Activated naive CD4-positive, alpha-beta T cell treated with anti-CD3 and anti-CD28 coated beads for 36 hours (primary cell): ENCODE data around the gene ABCC6. TPM values are rescaled to one million over a fixed set of nuclear protein-coding genes. Genes with fewer than 3 reads are reported as not detected.
"Not testable (repeated sequence)": the region's sequence is repeated elsewhere in the genome, so short reads cannot be mapped to it uniquely, and the experiment has no call there.

Source experiments
- CTCF ChIA-PET: fragments of 350-600 bp; sonication (Branson Sonifier 250); formaldehyde crosslinking; loops from one replicate; lab custom pipeline; 2021; ENCODE audit warnings: antibody characterized with exemption; lab: Charles Lee
- DNase-seq: peaks from one replicate; pipeline ENCODE4 v3.0.0-alpha.2; 2020
- H3K27ac Mint-ChIP-seq: one replicate; pipeline ENCODE4 v1.8.0; 2021; ENCODE audit warnings: mild to moderate bottlenecking, mixed read lengths
- H3K27me3 Mint-ChIP-seq: one replicate; pipeline ENCODE4 v1.8.0; 2021; ENCODE audit warnings: low read depth, mixed read lengths
- H3K36me3 Mint-ChIP-seq: one replicate; pipeline ENCODE4 v1.8.0; 2021; ENCODE audit warnings: low read depth, mixed read lengths
- H3K4me1 Mint-ChIP-seq: one replicate; pipeline ENCODE4 v1.8.0; 2021; ENCODE audit warnings: low read depth, mixed read lengths
- H3K4me3 Mint-ChIP-seq: one replicate; pipeline ENCODE4 v1.8.0; 2021; ENCODE audit warnings: mild to moderate bottlenecking, moderate library complexity, mixed read lengths
- H3K9me3 Mint-ChIP-seq: one replicate; pipeline ENCODE4 v1.8.0; 2021; ENCODE audit warnings: mixed read lengths
- intact Hi-C: fragments of 100-400 bp; cut with micrococcal nuclease; formaldehyde crosslinking; loops from one replicate; pipeline ENCODE4 v1.15.1; 2023
- total RNA-seq, 2 experiments: library from RNA; stranded (reverse); gene quantifications; one replicate each; pipeline ENCODE4 v1.2.3, GENCODE V29; 2021

The ABCC6 gene
- total RNA-seq, 2 experiments from 2014 or later, result not detected

DNA sequence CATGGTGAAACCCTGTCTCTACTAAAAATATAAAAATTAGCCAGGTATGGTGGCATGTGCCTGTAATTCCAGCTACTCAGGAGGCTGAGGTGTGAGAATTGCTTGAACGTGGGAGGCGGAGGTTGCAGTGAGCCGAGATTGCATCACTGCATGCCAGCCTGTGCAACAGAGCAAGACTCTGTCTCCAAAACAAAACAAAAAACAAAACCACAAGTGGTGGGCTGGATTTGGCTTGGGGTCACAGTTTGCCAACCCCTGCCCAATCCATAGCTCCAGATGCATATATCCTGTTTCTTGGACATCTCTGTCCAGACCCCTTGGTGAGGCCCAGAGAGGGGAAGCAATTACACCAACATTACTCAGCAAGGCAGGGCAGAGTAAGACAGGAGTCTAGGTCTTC lies 41.5 kb downstream of the ABCC6 start:
- H3K9me3 Mint-ChIP-seq, H3K4me1 Mint-ChIP-seq, H3K4me3 Mint-ChIP-seq, H3K27ac Mint-ChIP-seq, DNase-seq, intact Hi-C loops, H3K36me3 Mint-ChIP-seq, H3K27me3 Mint-ChIP-seq: not testable (repeated sequence)
- CTCF ChIA-PET, result interaction anchor here (0.6 kb wide), 1 partner anchor 37 kb away, joined by 3 read pairs; no protein-coding TSS in a partner anchor

GRCh38 chr16:16178455-16179162 lies 44.7 kb downstream of the ABCC6 start:
- DNase-seq, result no peak
- H3K4me1 Mint-ChIP-seq, result no peaks in the 10 kb centered on the region
- CTCF ChIA-PET, result no interaction called here
- H3K27me3 Mint-ChIP-seq, result no peaks in the 10 kb centered on the region
- H3K27ac Mint-ChIP-seq, result no peak overlapping the region
- no peak overlapping the region for H3K4me3 Mint-ChIP-seq
- intact Hi-C loops, result no loop called here
- peaks cover 6% of the 10 kb centered on the region for H3K9me3 Mint-ChIP-seq
- no peaks in the 10 kb centered on the region for H3K36me3 Mint-ChIP-seq

DNA sequence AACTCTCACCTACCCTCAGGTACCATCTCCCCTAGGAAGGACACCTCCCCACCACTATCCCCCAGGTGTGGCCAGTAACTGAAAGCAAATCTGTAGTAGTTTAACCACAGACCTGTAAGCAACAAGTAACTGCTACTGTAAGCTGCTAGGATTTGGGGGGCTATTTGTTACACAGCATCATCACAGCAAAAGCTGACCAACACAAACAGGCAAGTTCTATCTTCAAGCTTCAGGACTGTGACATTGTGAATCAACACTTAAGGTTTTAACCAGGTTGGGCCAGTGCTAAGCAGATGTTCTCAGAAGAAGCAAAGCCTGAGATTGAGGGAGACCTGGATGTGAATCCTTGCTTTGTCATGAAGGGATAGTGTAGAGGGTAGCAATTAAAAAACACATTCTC lies 47.0 kb downstream of the ABCC6 start:
- Mint-ChIP-seq H3K4me1 (no peaks in the 10 kb centered on the region), H3K4me3 (no peak overlapping the region), H3K27ac (no peak overlapping the region), H3K9me3 (peaks cover 6% of the 10 kb centered on the region), H3K36me3 (no peaks in the 10 kb centered on the region), H3K27me3 (no peaks in the 10 kb centered on the region)
- intact Hi-C loops, result no loop called here
- CTCF ChIA-PET, result no interaction called here
- DNase-seq, result no peak

GRCh38 chr16:16175296-16175695 lies 48.0 kb downstream of the ABCC6 start:
- intact Hi-C loops, result no loop called here
- no peak overlapping the region for H3K4me3 Mint-ChIP-seq
- H3K27ac Mint-ChIP-seq, result no peak overlapping the region
- DNase-seq, result no peak
- H3K27me3 Mint-ChIP-seq, result no peaks in the 10 kb centered on the region
- H3K4me1 Mint-ChIP-seq, result no peaks in the 10 kb centered on the region
- CTCF ChIA-PET, result no interaction called here
- peaks cover 6% of the 10 kb centered on the region for H3K9me3 Mint-ChIP-seq
- H3K36me3 Mint-ChIP-seq, result no peaks in the 10 kb centered on the region

GRCh38 chr16:16172991-16173390 lies 50.3 kb downstream of the ABCC6 start:
- Mint-ChIP-seq H3K27ac (no peak overlapping the region), H3K4me1 (no peaks in the 10 kb centered on the region), H3K36me3 (no peaks in the 10 kb centered on the region), H3K9me3 (peaks cover 6% of the 10 kb centered on the region), H3K27me3 (no peaks in the 10 kb centered on the region), H3K4me3 (no peak overlapping the region)
- DNase-seq, result no peak
- CTCF ChIA-PET, result no interaction called here
- intact Hi-C loops, result no loop called here

DNA sequence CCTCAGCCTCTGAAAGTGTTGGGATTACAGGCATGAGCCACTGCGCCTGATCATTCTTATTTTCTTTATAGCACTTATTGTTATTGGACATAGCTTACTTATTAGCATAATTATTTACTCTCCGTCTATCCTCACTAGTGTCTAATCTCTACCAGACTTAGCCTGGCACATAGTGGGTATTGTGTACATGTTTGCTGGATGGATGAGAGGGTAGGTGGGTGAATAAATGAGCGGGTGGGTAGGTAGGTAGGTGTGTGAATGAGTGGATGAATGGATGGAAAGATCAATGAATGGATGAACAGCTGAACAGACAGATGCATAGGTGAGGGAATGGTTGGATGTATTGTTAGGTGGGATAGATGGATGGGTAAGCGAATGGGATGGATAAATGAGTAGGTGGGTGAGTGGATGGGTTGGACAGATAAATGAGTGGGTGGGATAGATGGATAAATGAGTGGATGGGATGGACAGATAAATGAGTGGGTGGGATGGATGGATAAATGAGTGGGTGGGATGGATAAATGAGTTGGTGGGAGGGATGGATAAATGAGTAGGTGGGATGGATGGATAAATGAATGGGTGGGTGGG lies 51.9 kb downstream of the ABCC6 start:
- no peaks in the 10 kb centered on the region for H3K27me3 Mint-ChIP-seq
- CTCF ChIA-PET, result no interaction called here
- H3K4me1 Mint-ChIP-seq, result no peaks in the 10 kb centered on the region
- H3K36me3 Mint-ChIP-seq, result no peaks in the 10 kb centered on the region
- H3K4me3 Mint-ChIP-seq, result no peak overlapping the region
- DNase-seq, result no peak
- H3K9me3 Mint-ChIP-seq, result peaks cover 5% of the 10 kb centered on the region
- intact Hi-C loops, result no loop called here
- no peak overlapping the region for H3K27ac Mint-ChIP-seq

GRCh38 chr16:16169615-16170014 lies 53.7 kb downstream of the ABCC6 start:
- Mint-ChIP-seq H3K27me3 (no peaks in the 10 kb centered on the region), H3K4me3 (no peak overlapping the region), H3K27ac (no peak overlapping the region), H3K4me1 (no peaks in the 10 kb centered on the region), H3K9me3 (no peaks in the 10 kb centered on the region), H3K36me3 (no peaks in the 10 kb centered on the region)
- CTCF ChIA-PET, result interaction anchor here (0.6 kb wide), 1 partner anchor 15 kb away, joined by 4 read pairs; no protein-coding TSS in a partner anchor
- intact Hi-C loops, result no loop called here
- no peak for DNase-seq

DNA sequence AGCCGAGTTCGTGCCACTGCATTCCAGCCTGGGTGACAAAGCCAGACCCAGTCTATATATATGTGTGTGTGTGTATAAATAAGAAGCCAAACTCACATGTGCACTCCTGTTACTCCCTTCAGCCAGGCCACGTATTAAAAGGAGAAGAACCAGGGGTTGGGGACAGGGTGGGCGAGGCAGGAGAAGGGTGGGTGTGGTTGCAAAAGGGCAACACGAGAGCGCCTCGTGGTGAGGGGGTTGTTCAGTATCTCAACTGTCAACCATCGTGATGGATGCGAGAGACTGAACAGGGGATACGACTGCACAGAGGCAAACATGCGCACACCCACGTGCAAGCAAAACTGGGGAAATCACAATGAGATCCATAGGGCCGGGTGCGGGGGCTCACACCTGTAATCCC lies 54.9 kb downstream of the ABCC6 start:
- Mint-ChIP-seq H3K36me3 (no peaks in the 10 kb centered on the region), H3K9me3 (no peaks in the 10 kb centered on the region), H3K4me1 (no peaks in the 10 kb centered on the region), H3K4me3 (no peak overlapping the region), H3K27me3 (no peaks in the 10 kb centered on the region), H3K27ac (no peak overlapping the region)
- DNase-seq, result no peak
- intact Hi-C loops, result no loop called here
- CTCF ChIA-PET, result no interaction called here

DNA sequence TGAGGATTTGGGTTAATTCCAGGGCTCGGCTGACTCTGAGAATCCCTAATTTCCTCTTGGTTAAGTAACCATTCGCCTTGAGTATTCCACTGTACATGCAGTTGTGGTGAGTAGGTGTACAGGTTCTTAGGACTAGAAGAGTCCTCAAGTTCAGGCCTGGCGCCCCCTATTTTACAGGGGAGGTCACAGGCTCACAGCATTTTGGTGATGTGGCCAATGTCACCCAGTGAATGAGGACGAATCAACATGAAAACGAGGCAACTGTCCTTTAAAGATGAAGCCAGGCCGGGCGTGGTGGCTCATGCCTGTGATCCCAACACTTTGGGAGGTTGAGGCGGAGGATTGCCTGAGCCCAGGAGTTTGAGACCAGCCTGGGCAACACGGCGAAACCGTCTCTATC lies 55.4 kb downstream of the ABCC6 start:
- no peak for DNase-seq
- Mint-ChIP-seq H3K27me3 (no peaks in the 10 kb centered on the region), H3K36me3 (no peaks in the 10 kb centered on the region), H3K4me3 (no peak overlapping the region), H3K4me1 (no peaks in the 10 kb centered on the region), H3K9me3 (no peaks in the 10 kb centered on the region), H3K27ac (no peak overlapping the region)
- intact Hi-C loops, result no loop called here
- CTCF ChIA-PET, result no interaction called here

DNA sequence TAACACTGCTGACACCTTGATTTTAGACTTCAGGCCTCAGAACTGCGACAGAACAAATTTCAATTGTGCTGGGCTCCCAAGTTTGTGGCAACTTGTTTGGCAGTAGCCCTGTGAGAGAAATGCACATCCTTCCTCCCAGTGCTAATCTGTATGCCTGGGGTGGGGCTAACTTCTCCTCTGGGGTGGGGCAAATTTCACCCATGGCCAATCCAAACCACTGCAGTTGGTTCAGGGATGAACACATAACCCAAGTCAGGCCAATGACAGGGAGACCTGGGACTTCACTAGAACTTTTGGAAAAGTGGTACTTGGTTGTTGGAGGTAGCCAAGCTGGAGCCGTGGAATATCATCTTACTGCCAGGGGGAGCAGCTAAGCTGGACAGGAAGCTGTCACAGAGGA lies 56.3 kb downstream of the ABCC6 start:
- Mint-ChIP-seq H3K27me3 (no peaks in the 10 kb centered on the region), H3K4me1 (no peaks in the 10 kb centered on the region), H3K27ac (no peak overlapping the region), H3K36me3 (no peaks in the 10 kb centered on the region), H3K9me3 (no peaks in the 10 kb centered on the region), H3K4me3 (no peak overlapping the region)
- intact Hi-C loops, result no loop called here
- CTCF ChIA-PET, result interaction anchor here (0.9 kb wide), 1 partner anchor 14 kb away, joined by 3 read pairs; no protein-coding TSS in a partner anchor
- DNase-seq, result no peak

DNA sequence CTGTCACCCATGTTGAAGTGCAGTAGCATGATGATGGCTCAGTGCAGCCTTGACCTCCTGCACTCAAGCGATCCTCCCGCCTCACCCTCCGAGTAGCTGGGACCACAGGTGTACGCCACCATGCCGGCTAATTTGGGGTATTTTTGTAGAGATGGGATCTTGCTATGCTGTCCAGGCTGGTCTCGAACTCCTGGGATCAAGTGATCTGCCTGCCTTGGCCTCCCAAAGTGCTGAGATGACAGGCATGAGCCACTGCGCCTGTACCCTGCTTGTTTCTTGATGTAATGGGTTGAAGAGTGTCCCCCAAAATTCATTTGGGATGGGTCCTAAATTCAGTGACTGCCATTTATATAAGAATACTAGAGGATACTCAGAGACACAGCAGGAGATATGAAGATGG lies 57.2 kb downstream of the ABCC6 start:
- no peaks in the 10 kb centered on the region for H3K9me3 Mint-ChIP-seq
- H3K4me3 Mint-ChIP-seq, result no peak overlapping the region
- no peaks in the 10 kb centered on the region for H3K4me1 Mint-ChIP-seq
- no peaks in the 10 kb centered on the region for H3K36me3 Mint-ChIP-seq
- CTCF ChIA-PET, result no interaction called here
- no peaks in the 10 kb centered on the region for H3K27me3 Mint-ChIP-seq
- intact Hi-C loops, result no loop called here
- no peak overlapping the region for H3K27ac Mint-ChIP-seq
- DNase-seq, result no peak

GRCh38 chr16:16164243-16164642 lies 59.1 kb downstream of the ABCC6 start:
- H3K4me1 Mint-ChIP-seq, result no peaks in the 10 kb centered on the region
- H3K36me3 Mint-ChIP-seq, result no peaks in the 10 kb centered on the region
- intact Hi-C loops, result no loop called here
- no peak overlapping the region for H3K4me3 Mint-ChIP-seq
- no peak overlapping the region for H3K27ac Mint-ChIP-seq
- CTCF ChIA-PET, result no interaction called here
- DNase-seq, result no peak
- H3K27me3 Mint-ChIP-seq, result no peaks in the 10 kb centered on the region
- peaks cover 7% of the 10 kb centered on the region for H3K9me3 Mint-ChIP-seq

- Mint-ChIP-seq H3K4me3 (no peak overlapping the region), H3K9me3 (peaks cover 13% of the 10 kb centered on the region), H3K27me3 (no peaks in the 10 kb centered on the region), H3K4me1 (no peaks in the 10 kb centered on the region), H3K27ac (no peak overlapping the region), H3K36me3 (no peaks in the 10 kb centered on the region)
- CTCF ChIA-PET, result no interaction called here
- intact Hi-C loops, result no loop called here
- no peak for DNase-seq
These were observed 59.7 kb downstream of the ABCC6 start for GRCh38 chr16:16163571-16163970.
